Common myeloid progenitor, CD34-positive (primary cell): ENCODE data around the gene CENPK.
"Not testable (repeated sequence)": the region's sequence is repeated elsewhere in the genome, so short reads cannot be mapped to it uniquely, and the experiment has no call there.

Experiments used
- CTCF ChIA-PET: fragments of 350-600 bp; sonication (Branson Sonifier 250); formaldehyde crosslinking; loops from one replicate; lab custom pipeline; 2021; ENCODE audit warnings: antibody characterized with exemption; lab: Charles Lee
- POLR2A ChIA-PET: fragments of 350-600 bp; sonication (Branson Sonifier 250); formaldehyde crosslinking; loops from one replicate; lab custom pipeline; 2021; ENCODE audit warnings: antibody characterized with exemption; lab: Charles Lee
- DNase-seq, 3 donors: peaks; one replicate each; pipeline versions ENCODE4 v3.0.0 to v3.0.0-alpha.2; 2013
- H3K27ac ChIP-seq, 2 experiments: 1 replicate in 1 of 2; 2 replicates in 1 of 2; pipeline ENCODE4 v1.7.0; 2013; ENCODE audit warnings: inconsistent platforms in 2 of 2, low read length in 2 of 2, mild to moderate bottlenecking in 2 of 2, low read depth in 1 of 2, moderate library complexity in 1 of 2; ENCODE audit not compliant: severe bottlenecking in 2 of 2, insufficient read depth in 1 of 2, poor library complexity in 1 of 2
- H3K27me3 ChIP-seq, 5 experiments: replicated peaks in 2 of 5; 1 replicate in 3 of 5; 2 replicates in 2 of 5; pipeline versions ENCODE4 v1.6.1 to v1.7.0; 2013; ENCODE audit warnings: low read length in 4 of 5, mild to moderate bottlenecking in 2 of 5, moderate library complexity in 2 of 5, inconsistent platforms in 1 of 5; ENCODE audit not compliant: insufficient read depth in 5 of 5, control insufficient read depth in 4 of 5
- H3K36me3 ChIP-seq, 4 experiments: 1 replicate in 2 of 4; 2 replicates in 2 of 4; pipeline versions ENCODE4 v1.6.1 to v1.7.0; 2013; ENCODE audit warnings: low read length in 3 of 4, control low read depth in 1 of 4, mild to moderate bottlenecking in 1 of 4; ENCODE audit not compliant: control insufficient read depth in 4 of 4, insufficient read depth in 4 of 4
- H3K4me1 ChIP-seq, 4 experiments: 1 replicate in 3 of 4; 2 replicates in 1 of 4; pipeline versions ENCODE4 v1.6.1 to v1.7.1; 2013; ENCODE audit warnings: low read length in 3 of 4, mild to moderate bottlenecking in 3 of 4, control low read depth in 1 of 4, inconsistent platforms in 1 of 4, moderate library complexity in 1 of 4; ENCODE audit not compliant: control insufficient read depth in 4 of 4, insufficient read depth in 4 of 4; ENCODE audit errors: control extremely low read depth in 1 of 4
- H3K4me3 ChIP-seq, 7 experiments: 1 replicate in 4 of 7; 2 replicates in 3 of 7; pipeline versions ENCODE4 v1.5.1 to v1.7.0; 2013; ENCODE audit warnings: mild to moderate bottlenecking in 7 of 7, low read length in 6 of 7, moderate library complexity in 6 of 7, inconsistent platforms in 2 of 7, low read depth in 2 of 7, control low read depth in 1 of 7; ENCODE audit not compliant: insufficient read depth in 4 of 7, control insufficient read depth in 1 of 7; ENCODE audit errors: extremely low read depth in 1 of 7
- H3K9me3 ChIP-seq, 5 experiments: 1 replicate in 4 of 5; 2 replicates in 1 of 5; pipeline versions ENCODE4 v1.6.1 to v1.7.1; 2013; ENCODE audit warnings: low read length in 4 of 5, mild to moderate bottlenecking in 2 of 5, inconsistent platforms in 1 of 5, low read depth in 1 of 5, moderate library complexity in 1 of 5; ENCODE audit not compliant: control insufficient read depth in 4 of 5, insufficient read depth in 2 of 5; ENCODE audit errors: control extremely low read depth in 1 of 5
- WGBS: methylation state at CpG from one replicate; pipeline ENCODE4 v1.1.5; 2013; ENCODE audit not compliant: insufficient coverage; 5-methylcytosine and 5-hydroxymethylcytosine counted together

The CENPK gene

GRCh38 chr5:65512170-65512937 lies 50.6 kb downstream of the CENPK start:
- Histone ChIP-seq H3K4me3 (no peak overlapping the region), H3K9me3 (no peaks in the 10 kb centered on the region), H3K36me3 (peaks cover 0 to 4% (median 2%) of the 10 kb centered on the region in 4 experiments), H3K27ac (no peak overlapping the region), H3K4me1 (no peaks in the 10 kb centered on the region), H3K27me3 (no peaks in the 10 kb centered on the region)
- no CpG with 5 or more reads among the region's 6 CpGs for WGBS
- CTCF ChIA-PET, result no interaction called here
- POLR2A ChIA-PET, result no interaction called here
- DNase-seq, result no peak

GRCh38 chr5:65508978-65509377 lies 54.0 kb downstream of the CENPK start:
- Histone ChIP-seq H3K27ac (no peak overlapping the region), H3K27me3 (no peaks in the 10 kb centered on the region), H3K4me3 (no peak overlapping the region), H3K36me3 (peaks cover 0 to 2% (median 0%) of the 10 kb centered on the region in 4 experiments), H3K9me3 (no peaks in the 10 kb centered on the region), H3K4me1 (peaks cover 0 to 3% (median 0%) of the 10 kb centered on the region in 4 experiments)
- CTCF ChIA-PET, result interaction anchor here (1.1 kb wide), 1 partner anchor 9 kb away, joined by 3 read pairs; no protein-coding TSS in a partner anchor
- POLR2A ChIA-PET, result no interaction called here
- 100% methylated on average over 1 of the region's 2 CpGs for WGBS
- DNase-seq, result no peak

GRCh38 chr5:65506961-65507360 lies 56.0 kb downstream of the CENPK start:
- DNase-seq, result peak; percentile 2 to 52 (median 40)
- no peak overlapping the region for H3K27ac ChIP-seq
- peak overlapping the region in 1 of 7 experiments; percentile 42 for H3K4me3 ChIP-seq
- peaks cover under 1 to 3% (median 2%) of the 10 kb centered on the region in 4 experiments for H3K36me3 ChIP-seq
- H3K27me3 ChIP-seq, result no peaks in the 10 kb centered on the region
- ChIA-PET CTCF (interaction anchor here (0.8 kb wide), 1 partner anchor 403 kb away, joined by 3 read pairs; no protein-coding TSS in a partner anchor), POLR2A (interaction anchor here (0.9 kb wide), 1 partner anchor 20 kb away, joined by 4 read pairs; no protein-coding TSS in a partner anchor)
- H3K4me1 ChIP-seq, result peaks cover 0 to 3% (median 0%) of the 10 kb centered on the region in 4 experiments
- 17% methylated on average over 1 of the region's 3 CpGs for WGBS
- peaks cover 0 to 1% (median 0%) of the 10 kb centered on the region in 5 experiments for H3K9me3 ChIP-seq

- Histone ChIP-seq H3K4me3 (no peak overlapping the region), H3K4me1 (no peaks in the 10 kb centered on the region), H3K27me3 (no peaks in the 10 kb centered on the region), H3K27ac (no peak overlapping the region), H3K36me3 (no peaks in the 10 kb centered on the region), H3K9me3 (no peaks in the 10 kb centered on the region)
- ChIA-PET CTCF (no interaction called here), POLR2A (no interaction called here)
- no peak for DNase-seq
- WGBS, result 96% methylated on average over 3 of the region's 4 CpGs
Measured at GRCh38 chr5:65489119-65489518, 73.8 kb downstream of the CENPK start.

GRCh38 chr5:65488038-65488687 lies 74.8 kb downstream of the CENPK start:
- CTCF ChIA-PET, POLR2A ChIA-PET, H3K4me1 ChIP-seq, H3K36me3 ChIP-seq, H3K9me3 ChIP-seq, H3K27me3 ChIP-seq, H3K4me3 ChIP-seq, H3K27ac ChIP-seq: not testable (repeated sequence)
- 100% methylated on average over 2 of the region's 7 CpGs for WGBS
- DNase-seq, result peak in 1 of 3 donors; percentile 3

- H3K27me3 ChIP-seq, H3K9me3 ChIP-seq, DNase-seq, H3K36me3 ChIP-seq, H3K4me3 ChIP-seq, H3K27ac ChIP-seq: not testable (repeated sequence)
- H3K4me1 ChIP-seq, result peaks cover 2 to 17% (median 13%) of the 10 kb centered on the region in 4 experiments
- ChIA-PET POLR2A (interaction anchor here (0.9 kb wide), 1 partner anchor 20 kb away, joined by 4 read pairs; no protein-coding TSS in a partner anchor), CTCF (interaction anchor here (1.2 to 6.1 kb wide), 2 partner anchors 384 to 676 kb away, joined by 3 to 65 read pairs; no protein-coding TSS in a partner anchor)
- WGBS, result 100% methylated on average over 2 of the region's 2 CpGs
Measured at GRCh38 chr5:65486803-65487202, 76.2 kb downstream of the CENPK start.
